C4-2B (cell line): ENCODE data around the gene LILRA6.

Source experiments
- CTCF ChIP-seq: fragments of 450-650 bp; conservative IDR thresholded peaks from 2 replicates; pipeline ENCODE4 v1.5.1; 2017; ENCODE audit warnings: mild to moderate bottlenecking
- ZFX ChIP-seq: fragments of 450-650 bp; IDR thresholded peaks from 2 replicates; pipeline ENCODE4 v1.6.1; 2017

- no peak for TF ChIP-seq CTCF
- TF ChIP-seq ZFX, result no peak
Observed at GRCh38 chr19:54197121-54197520, 45.5 kb downstream of the LILRA6 start.
